Kidney epithelial cell (primary cell): ENCODE results near the gene IL7R. TPM values are rescaled to one million over a fixed set of nuclear protein-coding genes. Genes with fewer than 3 reads are reported as not detected.

Source experiments
- DNase-seq: peaks from one replicate; pipeline ENCODE4 v3.0.0-alpha.2; 2010; ENCODE audit warnings: low read depth
- H3K27me3 ChIP-seq: 2 replicates; pipeline ENCODE4 v1.6.0; 2011; ENCODE audit warnings: low read length; ENCODE audit not compliant: control insufficient read depth, insufficient read depth
- H3K36me3 ChIP-seq: 2 replicates; pipeline ENCODE4 v1.5.1; 2011; ENCODE audit warnings: low read length; ENCODE audit not compliant: control insufficient read depth, insufficient read depth
- H3K4me3 ChIP-seq: 2 replicates; pipeline ENCODE4 v1.5.1; 2011; ENCODE audit warnings: low read depth, mild to moderate bottlenecking, control low read depth, low read length
- CTCF ChIP-seq: IDR thresholded peaks from 2 replicates; pipeline ENCODE4 v1.5.1; 2011; ENCODE audit warnings: mild to moderate bottlenecking, moderate library complexity, low read length, control low read depth, inconsistent platforms; ENCODE audit not compliant: insufficient read depth, poor library complexity, severe bottlenecking
- total RNA-seq: library from RNA; depleted of rRNA; stranded (reverse); fragments of >200 nt; gene quantifications from 2 replicates; pipeline ENCODE4 v1.2.3, GENCODE V29; 2015

IL7R gene
- total RNA-seq, 1 donor from 2014 or later: 1.6 TPM

GRCh38 chr5:35924950-35925722 is 68.4 kb downstream of the IL7R start:
- no peak for DNase-seq
- H3K27me3 ChIP-seq: peaks cover 5% of the 10 kb centered on the region
- TF ChIP-seq CTCF: peak; percentile 83
- no peaks in the 10 kb centered on the region for H3K36me3 ChIP-seq
- no peak overlapping the region for H3K4me3 ChIP-seq

- H3K27me3 ChIP-seq: peaks cover 5% of the 10 kb centered on the region
- DNase-seq: no peak
- H3K36me3 ChIP-seq: no peaks in the 10 kb centered on the region
- peak; percentile 68 for TF ChIP-seq CTCF
- no peak overlapping the region for H3K4me3 ChIP-seq
These were observed 69.8 kb downstream of the IL7R start for GRCh38 chr5:35926389-35927051.

Other genes starting within 250 kb of the IL7R start
- 3.2 and 3.6 TPM in 2 replicates for gene SPEF2, start 239.0 kb upstream of the IL7R start, total RNA-seq
- gene CAPSL, start 81.7 kb downstream of the IL7R start, total RNA-seq: not detected in 2 replicates
- 0.21 and 0.38 TPM in 2 replicates for gene UGT3A1, start 134.5 kb downstream of the IL7R start, total RNA-seq
- gene UGT3A2, start 210.0 kb downstream of the IL7R start, total RNA-seq: 0.21 and 0.88 TPM in 2 replicates